Cerebellar cortex (tissue), 1 donor: Measurements from ENCODE around the gene TP63.
"Not testable (repeated sequence)": the region's sequence is repeated elsewhere in the genome, so short reads cannot be mapped to it uniquely, and the experiment has no call there.

ENCODE experiments used
- DNase-seq: peaks from one replicate; pipeline ENCODE4 v3.0.0-alpha.2; 2015; ENCODE audit warnings: low spot score

The TP63 gene

GRCh38 chr3:189726277-189726676, 95.1 kb downstream of the TP63 start:
- DNase-seq = no peak

GRCh38 chr3:189727158-189727557, 96.0 kb downstream of the TP63 start:
- no peak for DNase-seq

DNA sequence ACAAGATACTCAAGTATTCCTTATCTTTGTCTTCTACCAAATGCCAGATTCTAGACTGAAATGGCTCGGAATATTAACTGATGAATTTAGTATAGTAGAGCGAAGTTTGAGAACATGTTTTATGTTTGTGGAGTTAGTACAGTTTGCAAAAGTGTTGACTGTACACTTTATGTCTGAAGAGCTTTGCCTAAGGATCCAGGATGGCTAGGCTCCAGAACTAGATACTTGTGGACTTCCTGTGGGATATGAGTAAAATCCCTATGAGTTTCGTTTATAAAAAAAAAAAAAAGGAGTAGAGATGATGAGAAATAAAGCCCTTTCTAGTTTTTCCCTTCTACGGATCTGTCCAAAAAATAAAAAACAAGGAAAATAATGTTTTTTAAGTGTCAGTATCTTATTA, 96.7 kb downstream of the TP63 start:
- no peak for DNase-seq

DNA sequence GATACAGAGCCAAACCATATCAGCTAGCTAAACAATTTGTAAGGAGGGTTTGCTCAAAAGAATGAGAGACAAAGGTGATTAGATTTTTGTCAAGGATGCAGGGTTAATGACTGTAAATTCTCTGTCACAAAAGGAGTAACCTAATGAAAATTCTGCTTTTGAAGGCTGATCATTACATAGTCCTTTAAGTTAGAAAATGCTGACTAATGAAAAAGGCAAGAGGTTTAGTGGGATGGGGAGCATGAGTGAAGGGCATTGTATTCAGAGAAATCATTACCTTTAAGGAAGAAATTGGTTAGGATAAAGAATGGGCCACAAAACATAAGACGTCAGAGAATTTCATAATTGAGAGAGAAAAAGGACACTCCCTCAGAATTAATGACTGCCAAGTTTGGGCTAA, 97.7 kb downstream of the TP63 start:
- DNase-seq = no peak

DNA sequence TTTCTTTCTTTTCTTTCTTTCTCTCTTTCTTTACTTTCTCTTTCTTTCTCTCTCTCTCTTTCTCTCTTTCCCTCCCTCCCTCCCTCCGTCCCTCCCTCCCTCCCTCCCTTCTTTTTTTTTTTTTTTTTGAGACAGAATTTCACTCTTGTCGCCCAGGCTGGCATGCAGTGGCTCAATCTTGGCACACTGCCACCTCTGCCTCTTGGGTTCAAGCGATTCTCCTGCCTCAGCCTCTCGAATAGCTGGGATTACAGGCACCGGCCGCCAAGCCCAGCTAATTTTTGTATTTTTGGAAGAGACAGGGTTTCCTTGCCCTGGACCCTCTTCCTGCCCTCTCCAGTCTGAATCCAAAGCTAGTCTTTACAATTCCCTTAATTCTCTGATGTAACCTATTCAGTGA, 102.9 kb downstream of the TP63 start:
- no peak for DNase-seq

GRCh38 chr3:189735913-189736312, 104.7 kb downstream of the TP63 start:
- DNase-seq = no peak

DNA sequence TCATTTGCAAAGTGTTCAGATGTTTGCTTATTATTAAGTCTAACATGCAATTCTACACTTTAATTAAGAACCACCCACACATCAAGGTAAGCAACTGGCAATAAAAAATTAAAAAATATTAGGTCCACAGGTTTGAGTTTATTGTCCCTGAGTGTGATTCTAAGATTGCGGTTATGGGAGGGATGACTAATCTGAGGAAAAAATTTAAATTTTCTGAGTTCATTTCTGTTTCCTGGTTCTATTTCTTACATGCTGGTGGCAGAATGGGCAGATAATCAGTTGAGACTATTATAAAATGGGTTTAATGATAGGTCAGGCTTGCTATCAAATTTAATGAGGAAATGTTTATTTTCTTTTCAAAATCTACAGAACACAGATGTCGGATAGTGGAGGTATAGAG, 105.9 kb downstream of the TP63 start:
- DNase-seq = no peak

DNA sequence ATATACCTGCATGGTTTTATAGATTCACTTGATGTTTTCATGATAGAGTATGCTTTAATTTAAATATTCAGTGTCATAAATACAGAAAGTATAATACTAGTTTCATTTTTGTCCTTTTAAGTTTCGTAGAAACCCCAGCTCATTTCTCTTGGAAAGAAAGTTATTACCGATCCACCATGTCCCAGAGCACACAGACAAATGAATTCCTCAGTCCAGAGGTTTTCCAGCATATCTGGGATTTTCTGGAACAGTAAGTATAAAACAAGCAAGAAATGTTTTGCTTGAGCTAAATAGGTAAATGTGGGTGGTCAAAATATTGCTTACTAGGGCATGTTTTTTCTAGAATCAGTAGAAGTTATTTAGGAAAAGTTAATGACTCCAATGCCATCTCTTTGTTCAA, 106.4 kb downstream of the TP63 start:
- DNase-seq = no peak

- no peak for DNase-seq
These were observed 108.2 kb downstream of the TP63 start for GRCh38 chr3:189739378-189739777.

- no peak for DNase-seq
These were observed 109.0 kb downstream of the TP63 start for GRCh38 chr3:189740156-189740555.

GRCh38 chr3:189744235-189744634, 113.0 kb downstream of the TP63 start:
- no peak for DNase-seq

DNA sequence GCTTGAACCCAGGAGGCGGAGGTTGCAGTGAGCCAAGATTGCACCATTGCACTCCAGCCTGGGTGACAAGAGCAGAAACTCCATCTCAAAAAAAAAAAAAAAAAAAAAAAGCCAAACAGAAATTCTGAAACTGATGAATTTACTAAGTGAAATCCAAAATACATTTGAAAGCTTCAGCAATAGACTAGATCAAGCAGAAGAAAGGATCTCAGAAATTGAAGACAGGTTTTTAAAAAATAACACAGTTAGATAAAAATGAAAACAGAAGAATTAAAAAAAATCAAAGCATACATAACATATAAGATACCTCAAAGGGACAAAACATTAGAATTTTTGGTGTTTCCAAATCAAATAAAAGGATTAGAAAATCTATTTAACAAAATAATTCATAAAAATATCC, 114.4 kb downstream of the TP63 start:
- no peak for DNase-seq

DNA sequence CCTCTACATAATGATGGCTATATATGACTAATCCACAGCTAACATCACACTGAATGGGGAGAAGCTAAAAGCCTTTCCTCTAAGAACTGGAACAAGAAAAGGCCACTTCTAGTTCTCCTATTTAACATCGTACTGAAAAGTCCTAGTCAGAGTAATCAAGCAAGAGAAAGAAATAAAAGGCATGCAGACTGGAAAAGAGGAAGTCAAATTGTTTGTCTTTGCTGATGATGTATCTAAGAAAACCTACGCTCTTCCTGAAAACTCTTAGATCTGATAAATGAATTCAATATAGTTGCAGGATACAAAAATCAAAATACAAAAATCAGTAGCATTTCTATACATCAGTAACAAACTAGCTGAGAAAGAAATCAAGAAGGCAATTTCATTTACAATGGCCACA, 116.9 kb downstream of the TP63 start:
- DNase-seq = no peak

- DNase-seq = not testable (repeated sequence)
These were observed 119.8 kb downstream of the TP63 start for GRCh38 chr3:189750972-189751371.

GRCh38 chr3:189754356-189754755, 123.2 kb downstream of the TP63 start:
- no peak for DNase-seq

DNA sequence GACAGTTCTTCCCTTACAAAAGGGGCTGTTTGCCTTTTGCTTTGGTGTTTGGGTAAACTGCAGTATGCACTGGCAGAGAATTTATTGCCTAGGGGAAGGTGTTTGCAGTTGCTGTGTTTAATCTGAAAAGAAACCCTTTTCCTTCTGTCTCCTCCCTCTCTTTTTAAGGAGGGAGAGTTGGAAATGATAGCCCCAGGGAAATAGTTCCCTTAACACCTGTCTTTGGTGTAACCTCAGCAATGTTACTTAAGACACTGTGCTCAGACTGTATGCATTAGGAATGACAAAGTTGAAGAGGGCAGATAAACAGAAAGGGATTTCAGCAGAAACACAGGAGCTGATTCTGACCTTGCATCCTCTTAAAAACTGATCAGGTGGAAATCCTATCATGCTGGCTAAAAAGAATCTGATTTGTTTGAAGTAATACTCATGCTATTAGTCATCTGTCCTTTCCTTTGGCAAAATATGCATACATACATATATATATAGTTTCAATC, 125.4 kb downstream of the TP63 start:
- DNase-seq = no peak

GRCh38 chr3:189758186-189758585, 127.0 kb downstream of the TP63 start:
- DNase-seq = no peak

DNA sequence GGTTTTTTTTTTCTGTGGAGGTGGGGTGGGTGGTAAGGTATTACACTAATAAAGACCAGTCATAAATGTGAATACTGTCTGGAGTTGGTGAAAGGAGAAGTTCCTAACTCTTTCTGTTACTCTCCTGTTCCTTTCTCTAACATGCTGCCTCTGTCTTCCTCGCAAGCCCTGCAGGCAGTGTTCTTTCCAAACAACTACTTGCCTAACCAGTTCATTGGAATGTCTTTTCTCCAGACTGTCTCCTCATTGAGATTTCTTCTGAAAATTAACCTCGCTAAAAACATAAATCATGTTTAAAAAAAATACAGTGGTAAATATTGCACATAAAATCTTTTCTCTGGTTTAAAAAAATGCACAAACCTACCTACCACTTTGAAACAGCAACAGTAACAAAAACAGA, 135.2 kb downstream of the TP63 start:
- no peak for DNase-seq

GRCh38 chr3:189771842-189772450, 140.8 kb downstream of the TP63 start:
- no peak for DNase-seq

GRCh38 chr3:189772584-189772983, 141.4 kb downstream of the TP63 start:
- DNase-seq = no peak

- no peak for DNase-seq
These were observed 141.9 kb downstream of the TP63 start for GRCh38 chr3:189773056-189773455.

DNA sequence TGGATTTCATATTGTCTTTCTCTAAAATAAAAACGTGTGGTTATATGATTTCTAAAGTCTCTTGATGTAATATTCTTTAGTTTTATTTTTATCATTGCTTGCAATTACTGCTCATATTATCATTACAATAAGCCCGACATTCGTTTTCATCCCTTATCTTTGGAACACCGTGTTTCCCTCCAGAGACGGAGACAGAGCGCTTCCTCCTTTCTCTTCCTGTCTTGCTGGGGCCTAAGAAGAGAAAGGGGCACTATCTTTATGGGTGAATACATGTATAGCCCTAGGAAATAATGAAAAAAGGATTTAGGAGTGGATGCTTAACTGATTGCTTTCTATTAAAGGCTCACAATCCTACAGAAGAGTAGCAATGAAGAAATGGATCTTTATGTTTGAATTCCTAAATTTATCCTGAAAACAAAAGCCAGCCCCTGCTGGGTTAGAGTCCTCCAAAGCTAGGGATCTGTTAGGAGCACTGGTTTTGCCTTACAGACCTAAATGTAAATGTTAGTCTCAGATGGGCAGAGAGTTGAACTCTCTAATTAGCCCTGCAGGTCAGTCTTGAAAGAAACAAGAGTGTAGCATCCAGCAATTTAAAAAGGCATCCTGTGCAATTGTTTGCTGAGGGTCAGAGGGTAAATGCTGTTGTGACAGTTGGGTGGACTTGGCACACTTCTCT, 145.1 kb downstream of the TP63 start:
- no peak for DNase-seq

DNA sequence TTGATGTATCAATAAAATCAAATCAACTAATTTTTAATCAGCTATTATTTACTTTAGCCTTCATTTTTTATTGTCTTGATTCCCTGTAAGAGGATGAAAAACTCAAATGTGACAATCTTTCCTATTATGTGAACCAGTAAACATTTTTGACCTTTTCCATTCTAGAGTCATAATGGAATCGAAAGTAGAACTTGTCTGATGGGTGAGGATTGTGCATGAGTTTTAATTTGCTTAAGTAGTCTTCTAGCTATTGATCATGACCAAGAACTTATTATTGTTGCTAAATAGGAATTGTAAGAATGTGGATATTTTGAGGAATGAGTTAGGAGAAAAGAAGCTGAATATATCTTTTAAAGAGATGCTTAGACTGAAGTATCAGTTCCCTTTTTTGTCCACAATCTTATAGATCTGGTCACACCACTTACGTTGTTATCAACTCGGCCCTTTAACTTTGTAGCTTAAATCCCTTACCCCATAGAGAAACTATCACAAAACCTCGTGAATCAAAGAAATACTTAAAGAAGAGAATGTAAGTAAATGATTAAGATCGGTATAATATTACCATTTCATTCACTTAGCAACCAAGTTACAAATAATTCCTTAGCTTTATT, 147.3 kb downstream of the TP63 start:
- no peak for DNase-seq

GRCh38 chr3:189779166-189779565, 148.0 kb downstream of the TP63 start:
- DNase-seq = no peak
